B cell (primary cell): ENCODE measurements around the gene PTPN7. TPM values are rescaled to one million over a fixed set of nuclear protein-coding genes. Genes with fewer than 3 reads are reported as not detected.
A peak's percentile ranks its signal among the peaks of the same experiment; 100 is the strongest.

Experiments
- ATAC-seq: fragments of 200-7000 bp; cut with Tn5 transposase; one replicate; pipeline ENCODE4 v1.10.0; 2021; ENCODE audit warnings: low read depth, mild to moderate bottlenecking, moderate number of reproducible peaks, moderate library complexity
- CTCF ChIA-PET: fragments of 350-600 bp; sonication (Branson Sonifier 250); formaldehyde crosslinking; loops from one replicate; lab custom pipeline; 2021; ENCODE audit warnings: antibody characterized with exemption, inconsistent platforms; lab: Charles Lee
- POLR2A ChIA-PET: fragments of 350-600 bp; sonication (Branson Sonifier 250); formaldehyde crosslinking; loops from one replicate; lab custom pipeline; 2021; ENCODE audit warnings: antibody characterized with exemption; lab: Charles Lee
- DNase-seq: peaks from one replicate; pipeline ENCODE4 v3.0.0; 2013
- H2AFZ ChIP-seq: 2 replicates; pipeline ENCODE4 v1.6.1; 2012; ENCODE audit warnings: mild to moderate bottlenecking, low read depth, low read length; ENCODE audit not compliant: insufficient read depth, poor library complexity, severe bottlenecking
- H3K27ac ChIP-seq, 2 donors: 1 replicate in 1 of 2; 2 replicates in 1 of 2; pipeline ENCODE4 v1.5.1; 2012 to 2013; ENCODE audit warnings: low read length in 2 of 2, mild to moderate bottlenecking in 2 of 2, moderate library complexity in 1 of 2
- H3K27me3 ChIP-seq, 4 experiments: fragments of 200-600 bp in 1 of 4; sonication (generic) in 1 of 4; replicated peaks in 1 of 4; 1 replicate in 2 of 4; 2 replicates in 2 of 4; pipeline versions ENCODE4 v1.6.1 to v1.7.0; 2013 to 2016; ENCODE audit warnings: low read length in 3 of 4, mild to moderate bottlenecking in 2 of 4, mixed read lengths in 1 of 4, moderate library complexity in 1 of 4; ENCODE audit not compliant: insufficient read depth in 4 of 4, control insufficient read depth in 3 of 4; ENCODE audit errors: control extremely low read depth in 1 of 4
- H3K36me3 ChIP-seq, 2 experiments: replicated peaks in 1 of 2; 1 replicate in 1 of 2; 2 replicates in 1 of 2; pipeline versions ENCODE4 v1.6.1 to v1.7.1; 2013; ENCODE audit warnings: low read length in 1 of 2; ENCODE audit not compliant: insufficient read depth in 2 of 2, control insufficient read depth in 1 of 2; ENCODE audit errors: control extremely low read depth in 1 of 2, extremely low read depth in 1 of 2
- H3K4me1 ChIP-seq, 2 donors: fragments of 200-600 bp in 1 of 2; sonication (generic) in 1 of 2; 1 replicate in 1 of 2; 2 replicates in 1 of 2; pipeline versions ENCODE4 v1.5.1 to v1.6.1; 2013 to 2017; ENCODE audit warnings: low read length in 2 of 2; ENCODE audit not compliant: control insufficient read depth in 2 of 2, insufficient read depth in 2 of 2
- H3K4me2 ChIP-seq: replicated peaks from 2 replicates; pipeline ENCODE3; 2012; ENCODE audit warnings: mild to moderate bottlenecking, low read depth, low read length; ENCODE audit not compliant: poor library complexity, severe bottlenecking
- H3K4me3 ChIP-seq, 5 experiments: fragments of 200-600 bp in 1 of 5; sonication (generic) in 1 of 5; 1 replicate in 3 of 5; 2 replicates in 2 of 5; pipeline versions ENCODE4 v1.5.1 to v1.7.0; 2011 to 2016; ENCODE audit warnings: low read length in 4 of 5, mild to moderate bottlenecking in 4 of 5, low read depth in 2 of 5, control low read depth in 1 of 5, moderate library complexity in 1 of 5; ENCODE audit not compliant: insufficient read depth in 1 of 5; ENCODE audit errors: control extremely low read depth in 1 of 5, extremely low read depth in 1 of 5
- H3K79me2 ChIP-seq: fragments of 200-600 bp; sonication (generic); one replicate; pipeline ENCODE4 v1.6.0; 2016; ENCODE audit warnings: low read length; ENCODE audit not compliant: control insufficient read depth, insufficient read depth
- H3K9ac ChIP-seq: fragments of 200-600 bp; sonication (generic); 2 replicates; pipeline ENCODE4 v1.6.1; 2017; ENCODE audit warnings: mild to moderate bottlenecking, low read length, moderate library complexity
- H3K9me3 ChIP-seq, 3 donors: one replicate each; pipeline versions ENCODE4 v1.6.1 to v1.7.1; 2013; ENCODE audit warnings: low read length in 2 of 3; ENCODE audit not compliant: control insufficient read depth in 2 of 3, insufficient read depth in 1 of 3; ENCODE audit errors: control extremely low read depth in 1 of 3
- H4K20me1 ChIP-seq: 2 replicates; pipeline ENCODE4 v1.6.0; 2012; ENCODE audit warnings: mild to moderate bottlenecking, low read length; ENCODE audit not compliant: insufficient read depth, control insufficient read depth, poor library complexity, severe bottlenecking
- H3K27ac Mint-ChIP-seq: one replicate; pipeline ENCODE4 v1.8.0; 2021; ENCODE audit warnings: mixed read lengths
- H3K27me3 Mint-ChIP-seq: one replicate; pipeline ENCODE4 v1.8.0; 2021; ENCODE audit warnings: mixed read lengths
- H3K4me1 Mint-ChIP-seq: one replicate; pipeline ENCODE4 v1.8.0; 2021; ENCODE audit warnings: mixed read lengths
- H3K4me3 Mint-ChIP-seq: one replicate; pipeline ENCODE4 v1.8.0; 2021; ENCODE audit warnings: mixed read lengths
- H3K9me3 Mint-ChIP-seq: one replicate; pipeline ENCODE4 v1.8.0; 2022; ENCODE audit warnings: mixed read lengths; ENCODE audit not compliant: insufficient read depth
- CTCF ChIP-seq: fragments of 200-600 bp; IDR thresholded peaks from one replicate; pipeline ENCODE4 v1.8.0; 2022; ENCODE audit warnings: antibody characterized with exemption, mild to moderate bottlenecking
- EZH2 ChIP-seq: IDR thresholded peaks from 2 replicates; pipeline ENCODE4 v1.6.1; 2012; ENCODE audit warnings: borderline replicate concordance, low read depth, mild to moderate bottlenecking, moderate library complexity, low read length; ENCODE audit not compliant: insufficient read depth, poor library complexity, severe bottlenecking
- WGBS: methylation state at CpG from one replicate; pipeline ENCODE4 v1.1.5; 2013; ENCODE audit warnings: missing lambda C conversion rate; ENCODE audit not compliant: insufficient coverage; 5-methylcytosine and 5-hydroxymethylcytosine counted together
- intact Hi-C: fragments of 100-400 bp; cut with micrococcal nuclease; formaldehyde crosslinking; loops from one replicate; pipeline ENCODE4 v1.10.0; 2022
- polyA plus RNA-seq: library from polyadenylated mRNA; depleted of rRNA; stranded (reverse); fragments of >200 nt; gene quantifications from 2 replicates; pipeline ENCODE4 v1.2.3, GENCODE V29; 2012
- total RNA-seq, 2 donors: library from RNA; stranded (reverse); fragments of 120-200 nt in 1 of 2; gene quantifications; 1 replicate in 1 of 2; 2 replicates in 1 of 2; pipeline versions ENCODE4 v1.2.3 to v1.2.4, GENCODE V29; 2013 to 2022

Gene PTPN7
- total and polyA plus RNA-seq, 2 donors (not counting 1 experiment from before 2014, with no cell fraction given): 16.0 to 37.5 TPM

- H3K9ac ChIP-seq: no peak overlapping the region
- H3K36me3 ChIP-seq: peaks cover 12 to 75% of the 10 kb centered on the region in 2 experiments
- POLR2A ChIA-PET: interaction anchor here (0.5 to 1.2 kb wide), 2 partner anchors 10 to 769 kb away, joined by 3 to 4 read pairs; partner anchors contain the start of gene ARL8A
- TF ChIP-seq EZH2 (no peak), CTCF (peak; percentile 76)
- H3K4me3 Mint-ChIP-seq: no peak overlapping the region
- peak; percentile 80 for ATAC-seq
- peak overlapping the region in 1 of 2 donors; percentile 16 for H3K27ac ChIP-seq
- no peak overlapping the region for H2AFZ ChIP-seq
- intact Hi-C loops: loop anchor here (1.0 kb wide), 2 partner anchors 10 to 160 kb away; no protein-coding TSS in a partner anchor
- H3K4me2 ChIP-seq: no peak overlapping the region
- peaks cover 7% of the 10 kb centered on the region for H4K20me1 ChIP-seq
- H3K9me3 Mint-ChIP-seq: no peaks in the 10 kb centered on the region
- H3K4me1 ChIP-seq: peaks cover 15 to 22% of the 10 kb centered on the region in 2 donors
- CTCF ChIA-PET: interaction anchor here (0.8 to 5.5 kb wide), 21 partner anchors 8 to 564 kb away, joined by 3 to 37 read pairs (median 5); partner anchors contain the start of genes ARL8A and LGR6
- no peaks in the 10 kb centered on the region for H3K27me3 Mint-ChIP-seq
- H3K9me3 ChIP-seq: no peaks in the 10 kb centered on the region
- H3K4me3 ChIP-seq: no peak overlapping the region
- H3K27ac Mint-ChIP-seq: no peak overlapping the region
- 77% methylated on average over 9 of the region's 11 CpGs for WGBS
- peaks cover 19% of the 10 kb centered on the region for H3K79me2 ChIP-seq
- DNase-seq: peak; percentile 73
- no peaks in the 10 kb centered on the region for H3K27me3 ChIP-seq
- peaks cover 36% of the 10 kb centered on the region for H3K4me1 Mint-ChIP-seq
Observed at GRCh38 chr1:202154766-202155477, 5.5 kb downstream of the PTPN7 start.
